H9 (cell line): Measurements from ENCODE around the gene GALNT2. TPM values are rescaled to one million over a fixed set of nuclear protein-coding genes. Genes with fewer than 3 reads are reported as not detected.

Experiments
- DNase-seq: peaks from one replicate; pipeline ENCODE4 v3.0.0-alpha.2; 2017
- H2AFZ ChIP-seq: one replicate; pipeline ENCODE4 v1.6.1; 2013; ENCODE audit warnings: mild to moderate bottlenecking, low read length, control low read depth, moderate library complexity
- H2AK5ac ChIP-seq: 2 replicates; pipeline ENCODE4 v1.6.1; 2013; ENCODE audit warnings: low read length, control low read depth, mixed read lengths; ENCODE audit not compliant: insufficient read length
- H2BK120ac ChIP-seq: one replicate; pipeline ENCODE4 v1.6.1; 2013; ENCODE audit warnings: low read depth, mild to moderate bottlenecking, low read length, control low read depth, inconsistent platforms; ENCODE audit not compliant: poor library complexity, severe bottlenecking
- H2BK12ac ChIP-seq: 2 replicates; pipeline ENCODE4 v1.6.1; 2013; ENCODE audit warnings: low read length, control low read depth, mixed read lengths, low read depth; ENCODE audit not compliant: insufficient read length
- H2BK15ac ChIP-seq: 2 replicates; pipeline ENCODE4 v1.6.1; 2013; ENCODE audit warnings: low read depth, low read length, control low read depth
- H2BK20ac ChIP-seq: one replicate; pipeline ENCODE4 v1.6.1; 2013; ENCODE audit warnings: low read depth, mild to moderate bottlenecking, low read length, control low read depth, inconsistent platforms; ENCODE audit not compliant: poor library complexity, severe bottlenecking
- H2BK5ac ChIP-seq: 2 replicates; pipeline ENCODE4 v1.6.1; 2013; ENCODE audit warnings: low read length, control low read depth, mixed read lengths; ENCODE audit not compliant: insufficient read length
- H3K14ac ChIP-seq: 2 replicates; pipeline ENCODE4 v1.6.1; 2013; ENCODE audit warnings: low read length, control low read depth; ENCODE audit not compliant: insufficient read depth
- H3K18ac ChIP-seq: 2 replicates; pipeline ENCODE4 v1.6.1; 2013; ENCODE audit warnings: low read depth, mild to moderate bottlenecking, mixed read lengths, low read length, control low read depth; ENCODE audit not compliant: insufficient read length
- H3K23ac ChIP-seq: 2 replicates; pipeline ENCODE4 v1.6.1; 2013; ENCODE audit warnings: low read length, control low read depth, mixed read lengths, low read depth; ENCODE audit not compliant: insufficient read length
- H3K23me2 ChIP-seq: 2 replicates; pipeline ENCODE4 v1.6.1; 2013; ENCODE audit warnings: low read depth, mild to moderate bottlenecking, mixed read lengths, low read length, control low read depth; ENCODE audit not compliant: insufficient read length, poor library complexity, severe bottlenecking
- H3K27ac ChIP-seq: 2 replicates; pipeline ENCODE4 v1.5.1; 2013; ENCODE audit warnings: low read length, control low read depth, mixed read lengths, low read depth; ENCODE audit not compliant: insufficient read length
- H3K27me3 ChIP-seq: 2 replicates; pipeline ENCODE4 v1.6.1; 2013; ENCODE audit warnings: low read length, control low read depth, inconsistent platforms; ENCODE audit not compliant: insufficient read depth
- H3K4ac ChIP-seq: 2 replicates; pipeline ENCODE4 v1.6.1; 2013; ENCODE audit warnings: low read depth, mild to moderate bottlenecking, control low read depth, inconsistent platforms, low read length, moderate library complexity
- H3K4me1 ChIP-seq: 2 replicates; pipeline ENCODE4 v1.6.1; 2013; ENCODE audit warnings: low read length, control low read depth, inconsistent platforms; ENCODE audit not compliant: insufficient read depth
- H3K4me2 ChIP-seq: 2 replicates; pipeline ENCODE4 v1.6.1; 2013; ENCODE audit warnings: low read length, control low read depth, mixed read lengths; ENCODE audit not compliant: insufficient read length, insufficient read depth
- H3K56ac ChIP-seq: 2 replicates; pipeline ENCODE4 v1.6.1; 2013; ENCODE audit warnings: low read depth, mild to moderate bottlenecking, mixed read lengths, low read length, control low read depth; ENCODE audit not compliant: insufficient read length
- H3K79me1 ChIP-seq: 2 replicates; pipeline ENCODE4 v1.6.1; 2013; ENCODE audit warnings: low read depth, mild to moderate bottlenecking, moderate library complexity, low read length, control low read depth, inconsistent platforms; ENCODE audit not compliant: insufficient read depth, poor library complexity, severe bottlenecking
- H3K79me2 ChIP-seq: 2 replicates; pipeline ENCODE4 v1.6.1; 2013; ENCODE audit warnings: low read length, control low read depth, inconsistent platforms; ENCODE audit not compliant: insufficient read depth
- H3K9ac ChIP-seq: 2 replicates; pipeline ENCODE4 v1.6.1; 2013; ENCODE audit warnings: low read length, control low read depth, mixed read lengths; ENCODE audit not compliant: insufficient read length; ENCODE audit errors: extremely low read depth
- H3K9me3 ChIP-seq: one replicate; pipeline ENCODE4 v1.6.1; 2013; ENCODE audit warnings: low read depth, low read length, inconsistent platforms; ENCODE audit not compliant: control insufficient read depth
- H3T11ph ChIP-seq: one replicate; pipeline ENCODE4 v1.6.1; 2013; ENCODE audit warnings: mild to moderate bottlenecking, low read length, control low read depth, inconsistent platforms
- H4K20me1 ChIP-seq: one replicate; pipeline ENCODE4 v1.6.1; 2013; ENCODE audit not compliant: control insufficient read depth, insufficient read length, insufficient read depth
- H4K5ac ChIP-seq: 2 replicates; pipeline ENCODE4 v1.6.1; 2013; ENCODE audit warnings: low read depth, mild to moderate bottlenecking, mixed read lengths, low read length, control low read depth; ENCODE audit not compliant: insufficient read length
- H4K8ac ChIP-seq: replicated peaks from 2 replicates; pipeline ENCODE4 v1.6.1; 2013; ENCODE audit warnings: low read length, control low read depth, mixed read lengths, low read depth; ENCODE audit not compliant: insufficient read length
- H4K91ac ChIP-seq: 2 replicates; pipeline ENCODE4 v1.6.1; 2013; ENCODE audit warnings: low read depth, mild to moderate bottlenecking, moderate library complexity, mixed read lengths, low read length, control low read depth; ENCODE audit not compliant: insufficient read length
- H3K27ac Mint-ChIP-seq, 3 experiments: 2 replicates in 2 of 3; 3 replicates in 1 of 3; pipeline ENCODE4 v1.8.0; 2020 to 2021; ENCODE audit warnings: mixed read lengths in 3 of 3, mild to moderate bottlenecking in 1 of 3, moderate library complexity in 1 of 3
- H3K27me3 Mint-ChIP-seq: 2 replicates; pipeline ENCODE4 v1.8.0; 2021; ENCODE audit warnings: low read depth, mild to moderate bottlenecking, moderate library complexity, mixed read lengths
- H3K36me3 Mint-ChIP-seq, 3 experiments: 2 replicates in 2 of 3; 3 replicates in 1 of 3; pipeline ENCODE4 v1.8.0; 2020 to 2021; ENCODE audit warnings: low read depth in 3 of 3, mixed read lengths in 3 of 3; ENCODE audit not compliant: insufficient read depth in 1 of 3
- H3K4me1 Mint-ChIP-seq, 2 experiments: 2 replicates each; pipeline ENCODE4 v1.8.0; 2020; ENCODE audit warnings: mixed read lengths in 2 of 2
- H3K4me3 Mint-ChIP-seq, 2 experiments: 2 replicates in 1 of 2; 3 replicates in 1 of 2; pipeline ENCODE4 v1.8.0; 2020 to 2021; ENCODE audit warnings: mild to moderate bottlenecking in 2 of 2, mixed read lengths in 2 of 2, moderate library complexity in 1 of 2
- H3K9me3 Mint-ChIP-seq, 2 experiments: 2 replicates in 1 of 2; 3 replicates in 1 of 2; pipeline ENCODE4 v1.8.0; 2020; ENCODE audit warnings: mild to moderate bottlenecking in 2 of 2, mixed read lengths in 2 of 2, moderate library complexity in 1 of 2
- WGBS: extraction: QIAGEN DNeasy Blood & Tissue Kit; methylation state at CpG from one replicate; pipeline ENCODE4 v1.1.7; 2013; ENCODE audit warnings: missing lambda C conversion rate, low lambda C conversion rate, mixed read lengths; ENCODE audit not compliant: insufficient read length; ENCODE audit errors: extremely low coverage; 5-methylcytosine and 5-hydroxymethylcytosine counted together
- total RNA-seq: library from RNA; stranded (reverse); gene quantifications from 2 replicates; pipeline ENCODE4 v1.2.1, GENCODE V29; 2021
- TF ChIP-seq, protein P1 (sequence below): fragments of 200-600 bp; sonication (generic); conservative IDR thresholded peaks from 3 replicates; pipeline ENCODE4 v1.8.0; 2021; ENCODE audit warnings: antibody characterized with exemption, mild to moderate bottlenecking

Gene GALNT2
- total RNA-seq, 1 experiment from 2014 or later, result 57.6 TPM

DNA sequence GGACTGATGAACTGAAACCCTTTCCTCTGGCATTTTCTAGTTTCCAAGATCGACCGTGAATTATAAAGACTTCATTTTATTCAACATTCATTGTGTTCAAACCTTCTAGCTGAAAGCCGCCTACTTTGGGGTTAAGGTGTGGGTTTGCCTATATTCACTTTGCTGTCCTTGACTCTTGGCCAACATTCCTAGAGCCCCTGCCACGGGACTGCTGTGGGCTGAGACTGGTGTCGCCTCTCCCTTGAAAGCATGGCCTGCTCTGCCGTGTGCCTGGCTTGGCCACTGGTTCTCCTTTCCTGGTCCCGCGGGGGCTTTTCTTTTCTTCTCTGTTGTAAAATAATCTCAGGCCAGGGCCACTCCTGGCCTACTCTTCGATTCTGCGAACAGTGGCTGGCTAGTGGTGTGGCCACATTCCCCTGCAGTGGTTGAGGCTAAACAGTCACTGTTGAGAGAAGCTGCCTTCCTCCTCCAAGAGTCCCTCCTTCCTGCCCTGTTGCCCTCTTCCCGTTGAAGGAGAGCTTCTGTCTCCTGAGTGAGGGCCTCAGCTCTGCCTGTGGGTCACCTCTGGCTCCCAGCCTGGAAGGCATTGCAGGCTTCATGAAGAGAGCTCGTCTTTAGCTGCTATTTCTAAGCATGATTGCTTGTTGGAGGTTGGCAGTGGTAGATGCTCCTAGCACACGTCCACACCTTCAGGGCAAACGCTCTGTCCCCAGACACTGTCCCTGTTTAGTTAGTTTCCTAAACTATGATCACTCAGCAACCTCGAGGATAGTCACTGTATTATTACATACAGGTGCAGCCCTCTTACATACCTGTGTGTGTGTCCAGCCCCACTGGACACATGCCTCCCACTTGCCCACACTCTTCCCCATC, 80.5 kb downstream of the GALNT2 start:
- TF ChIP-seq, protein P1, sequence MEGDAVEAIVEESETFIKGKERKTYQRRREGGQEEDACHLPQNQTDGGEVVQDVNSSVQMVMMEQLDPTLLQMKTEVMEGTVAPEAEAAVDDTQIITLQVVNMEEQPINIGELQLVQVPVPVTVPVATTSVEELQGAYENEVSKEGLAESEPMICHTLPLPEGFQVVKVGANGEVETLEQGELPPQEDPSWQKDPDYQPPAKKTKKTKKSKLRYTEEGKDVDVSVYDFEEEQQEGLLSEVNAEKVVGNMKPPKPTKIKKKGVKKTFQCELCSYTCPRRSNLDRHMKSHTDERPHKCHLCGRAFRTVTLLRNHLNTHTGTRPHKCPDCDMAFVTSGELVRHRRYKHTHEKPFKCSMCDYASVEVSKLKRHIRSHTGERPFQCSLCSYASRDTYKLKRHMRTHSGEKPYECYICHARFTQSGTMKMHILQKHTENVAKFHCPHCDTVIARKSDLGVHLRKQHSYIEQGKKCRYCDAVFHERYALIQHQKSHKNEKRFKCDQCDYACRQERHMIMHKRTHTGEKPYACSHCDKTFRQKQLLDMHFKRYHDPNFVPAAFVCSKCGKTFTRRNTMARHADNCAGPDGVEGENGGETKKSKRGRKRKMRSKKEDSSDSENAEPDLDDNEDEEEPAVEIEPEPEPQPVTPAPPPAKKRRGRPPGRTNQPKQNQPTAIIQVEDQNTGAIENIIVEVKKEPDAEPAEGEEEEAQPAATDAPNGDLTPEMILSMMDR, result no peak
- H4K5ac ChIP-seq, result no peak overlapping the region
- H3K23me2 ChIP-seq, result no peaks in the 10 kb centered on the region
- peaks cover 2% of the 10 kb centered on the region; the same call in 1 of the 2 replicates for H3K4me1 ChIP-seq
- no peak overlapping the region for H3K18ac ChIP-seq
- no peaks in the 10 kb centered on the region for H3K27me3 Mint-ChIP-seq
- H4K8ac ChIP-seq, result no peak overlapping the region
- no peak overlapping the region for H3K4ac ChIP-seq
- H3T11ph ChIP-seq, result no peak overlapping the region
- no peaks in the 10 kb centered on the region; a peak in 1 of 5 replicates for H3K9me3 Mint-ChIP-seq
- H3K79me2 ChIP-seq, result peaks cover 3% of the 10 kb centered on the region; the same call in 1 of the 2 replicates
- H3K56ac ChIP-seq, result no peak overlapping the region
- H2BK120ac ChIP-seq, result no peak overlapping the region
- no peak overlapping the region for H3K23ac ChIP-seq
- no peak overlapping the region for H2BK5ac ChIP-seq
- no peaks in the 10 kb centered on the region for H3K27me3 ChIP-seq
- no CpG with 5 or more reads among the region's 15 CpGs for WGBS
- no peaks in the 10 kb centered on the region for H3K79me1 ChIP-seq
- H4K20me1 ChIP-seq, result peaks cover 3% of the 10 kb centered on the region
- peak overlapping the region; percentile 37; the same call in 1 of the 2 replicates for H3K14ac ChIP-seq
- no peak overlapping the region for H2AFZ ChIP-seq
- no peak overlapping the region for H2BK20ac ChIP-seq
- no peak for DNase-seq
- H3K9me3 ChIP-seq, result no peaks in the 10 kb centered on the region
- peak overlapping the region in 2 of 3 experiments; percentile 38 to 68; a peak in 3 of 7 replicates for H3K27ac Mint-ChIP-seq
- H2BK12ac ChIP-seq, result no peak overlapping the region
- H3K4me2 ChIP-seq, result no peak overlapping the region
- no peak overlapping the region; a peak in 1 of 5 replicates for H3K4me3 Mint-ChIP-seq
- H3K9ac ChIP-seq, result no peak overlapping the region
- H3K27ac ChIP-seq, result no peak overlapping the region
- H2BK15ac ChIP-seq, result no peak overlapping the region
- H4K91ac ChIP-seq, result no peak overlapping the region
- peaks cover 0 to 3% (median 0%) of the 10 kb centered on the region in 3 experiments; a peak in 1 of 7 replicates for H3K36me3 Mint-ChIP-seq
- no peak overlapping the region for H2AK5ac ChIP-seq
- H3K4me1 Mint-ChIP-seq, result peaks cover 54 to 64% of the 10 kb centered on the region in 2 experiments
